HG03060 (cell line): ENCODE data around the gene PDIA2.
"Not testable (repeated sequence)": the region's sequence is repeated elsewhere in the genome, so short reads cannot be mapped to it uniquely, and the experiment has no call there.

Experiments
- ATAC-seq: cut with Tn5 transposase; IDR thresholded peaks from one replicate; pipeline ENCODE4 v1.9.1; 2021; ENCODE audit warnings: low read depth, moderate number of reproducible peaks; ENCODE audit not compliant: unreplicated experiment

PDIA2 gene, protein sequence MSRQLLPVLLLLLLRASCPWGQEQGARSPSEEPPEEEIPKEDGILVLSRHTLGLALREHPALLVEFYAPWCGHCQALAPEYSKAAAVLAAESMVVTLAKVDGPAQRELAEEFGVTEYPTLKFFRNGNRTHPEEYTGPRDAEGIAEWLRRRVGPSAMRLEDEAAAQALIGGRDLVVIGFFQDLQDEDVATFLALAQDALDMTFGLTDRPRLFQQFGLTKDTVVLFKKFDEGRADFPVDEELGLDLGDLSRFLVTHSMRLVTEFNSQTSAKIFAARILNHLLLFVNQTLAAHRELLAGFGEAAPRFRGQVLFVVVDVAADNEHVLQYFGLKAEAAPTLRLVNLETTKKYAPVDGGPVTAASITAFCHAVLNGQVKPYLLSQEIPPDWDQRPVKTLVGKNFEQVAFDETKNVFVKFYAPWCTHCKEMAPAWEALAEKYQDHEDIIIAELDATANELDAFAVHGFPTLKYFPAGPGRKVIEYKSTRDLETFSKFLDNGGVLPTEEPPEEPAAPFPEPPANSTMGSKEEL

DNA sequence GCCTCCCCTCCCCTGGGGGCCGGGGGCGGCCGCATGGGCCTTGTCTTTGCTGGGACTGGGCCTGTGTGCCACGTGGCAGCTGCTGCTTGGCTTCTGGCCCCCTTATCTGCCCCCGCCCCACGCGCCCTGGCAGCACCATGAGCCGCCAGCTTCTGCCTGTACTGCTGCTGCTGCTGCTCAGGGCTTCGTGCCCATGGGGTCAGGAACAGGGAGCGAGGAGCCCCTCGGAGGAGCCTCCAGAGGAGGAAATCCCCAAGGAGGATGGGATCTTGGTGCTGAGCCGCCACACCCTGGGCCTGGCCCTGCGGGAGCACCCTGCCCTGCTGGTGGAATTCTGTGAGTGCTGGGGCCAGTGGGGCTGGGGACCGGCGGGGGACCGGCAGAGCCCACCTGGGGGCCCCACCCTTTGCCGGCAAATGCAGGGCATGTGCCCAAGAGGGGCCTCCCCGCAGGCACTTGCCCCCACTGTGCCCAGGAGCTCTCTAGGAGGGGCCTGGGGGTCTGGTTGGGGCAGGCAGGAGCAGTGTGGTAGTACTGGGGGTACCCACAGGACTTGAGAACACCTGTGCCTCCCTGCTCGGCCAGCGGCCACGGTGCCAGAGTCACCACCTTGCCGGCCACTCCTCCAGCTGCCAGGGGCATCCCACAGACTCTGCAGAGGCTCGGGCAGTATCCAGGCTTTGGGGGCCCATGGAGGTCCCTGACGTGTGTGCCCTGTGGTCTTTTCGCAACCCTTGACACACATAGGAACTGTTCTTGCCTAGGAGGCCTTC is at the start of gene PDIA2:
Gene PDIA2, plus strand, starts transcription at position 132 of the 773 bp plus-strand sequence. Its CDS starts 6 bp downstream, at position 138.
- no peak for ATAC-seq

DNA sequence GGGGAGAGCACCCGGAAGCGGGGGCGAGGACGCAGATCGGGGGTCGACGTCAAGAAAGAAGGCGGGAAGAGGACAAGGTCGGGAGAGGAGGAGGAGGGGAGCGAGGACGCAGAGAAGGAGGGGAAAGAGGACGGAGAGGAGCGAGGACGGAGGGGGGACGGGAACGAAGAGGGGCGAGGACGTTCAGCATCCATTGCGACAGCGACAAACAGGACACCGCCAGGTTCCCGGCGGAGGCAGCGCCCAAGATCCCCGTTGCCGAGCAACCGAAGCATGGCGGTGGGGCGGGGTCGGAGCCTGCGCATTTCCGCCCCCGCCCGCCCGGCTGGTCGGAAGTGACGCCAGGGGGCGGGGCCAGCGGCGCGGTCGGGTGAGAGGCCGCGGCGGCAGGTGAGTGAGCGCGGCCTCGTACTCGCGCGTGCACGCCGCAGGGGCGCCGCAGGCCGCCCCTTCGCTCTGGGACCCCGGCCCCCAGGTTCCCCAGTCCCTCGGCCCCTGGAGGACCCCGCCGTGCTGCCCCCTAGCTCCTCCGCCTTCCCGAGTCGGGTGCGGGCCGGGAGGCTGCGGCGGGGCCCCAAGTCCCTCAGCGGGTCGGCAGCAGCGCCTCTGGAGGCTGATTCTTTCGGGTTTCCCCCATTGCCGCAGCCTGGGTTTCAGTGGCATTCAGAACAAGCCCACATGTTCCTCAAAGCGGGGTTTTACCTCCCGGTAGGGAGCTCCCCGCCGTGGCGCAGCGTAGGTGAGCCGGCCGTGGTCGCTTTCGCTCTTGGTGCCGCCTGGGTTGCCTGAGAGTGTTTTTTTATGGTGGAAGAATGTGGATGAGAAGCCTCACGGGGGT is 48.3 kb upstream of the PDIA2 start, which contains the start of gene FAM234A:
Gene FAM234A, plus strand, starts transcription at position 354 of the 838 bp plus-strand sequence. CDS start 19,593 bp downstream, outside the sequence.
- no peak for ATAC-seq

DNA sequence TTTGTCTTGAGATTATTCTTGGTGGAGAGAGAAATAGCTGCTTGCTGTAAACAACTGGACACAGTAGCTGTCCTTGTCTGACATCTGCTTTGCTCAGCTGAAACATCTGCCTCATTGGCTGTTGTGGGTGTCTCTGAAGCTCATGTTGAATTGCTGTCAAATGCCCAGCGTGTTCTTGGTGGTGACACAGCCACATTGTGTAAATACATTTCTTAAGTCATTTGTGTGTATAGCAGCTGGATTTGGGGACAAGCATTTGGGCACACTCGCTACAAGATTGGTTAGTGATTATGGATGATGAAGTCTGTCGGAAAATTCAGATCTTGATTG is 43.1 kb upstream of the PDIA2 start:
- no peak for ATAC-seq

DNA sequence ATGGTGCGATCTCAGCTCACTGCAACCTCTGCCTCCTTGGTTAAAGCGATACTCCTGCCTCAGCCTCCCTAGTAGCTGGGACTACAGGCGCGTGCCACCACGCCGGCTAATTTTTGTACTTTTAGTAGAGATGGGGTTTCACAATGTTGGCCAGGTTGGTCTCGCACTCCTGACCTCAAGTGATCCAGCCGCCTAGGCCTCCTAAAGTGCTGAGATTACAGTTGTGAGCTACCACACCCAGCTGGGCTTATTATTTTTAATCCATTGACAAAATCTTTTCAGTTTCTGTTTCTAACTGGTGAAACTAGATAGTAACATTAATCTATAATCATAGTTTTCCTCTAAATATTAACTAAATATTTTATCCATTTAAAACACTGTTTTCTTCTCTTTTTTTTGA is 42.4 kb upstream of the PDIA2 start:
- no peak for ATAC-seq

DNA sequence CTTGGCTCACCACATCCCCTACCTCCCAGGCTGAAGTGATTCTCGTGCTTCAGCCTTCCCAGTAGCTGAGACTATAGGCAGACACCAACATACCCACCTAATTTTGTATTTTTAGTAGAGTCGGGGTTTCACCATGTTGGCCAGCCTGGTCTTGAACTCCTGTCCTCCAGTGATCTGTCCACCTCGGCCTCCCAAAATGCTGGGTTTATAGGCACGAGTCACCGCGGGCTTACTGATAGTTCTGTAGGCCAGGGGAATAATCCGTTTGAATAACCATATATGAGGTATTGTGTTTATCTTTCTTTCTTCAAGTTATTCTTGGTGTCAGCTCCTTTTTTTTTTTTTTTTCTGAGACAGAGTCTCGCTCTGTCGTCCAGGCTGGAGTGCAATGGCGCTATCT is 40.7 kb upstream of the PDIA2 start:
- no peak for ATAC-seq

DNA sequence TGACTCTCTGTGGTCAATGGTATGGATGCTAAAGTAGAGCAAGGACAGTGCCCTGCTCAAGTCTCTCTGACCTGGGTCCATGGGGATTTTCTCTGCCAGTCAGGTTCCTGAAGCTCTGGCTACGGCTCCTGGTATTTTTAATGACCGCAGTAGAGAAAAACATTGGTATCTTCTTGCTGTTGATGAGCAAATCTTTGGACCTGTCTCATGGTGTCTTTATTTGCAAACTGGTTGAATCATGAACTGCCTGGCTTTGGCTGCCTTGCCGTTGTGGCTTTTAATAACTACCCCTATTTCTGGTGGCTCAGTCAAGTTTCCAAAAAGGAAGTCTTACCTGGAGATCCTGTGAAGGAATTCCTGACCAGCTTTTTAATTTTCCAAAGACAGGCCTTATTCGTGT is 39.6 kb upstream of the PDIA2 start:
- no peak for ATAC-seq

DNA sequence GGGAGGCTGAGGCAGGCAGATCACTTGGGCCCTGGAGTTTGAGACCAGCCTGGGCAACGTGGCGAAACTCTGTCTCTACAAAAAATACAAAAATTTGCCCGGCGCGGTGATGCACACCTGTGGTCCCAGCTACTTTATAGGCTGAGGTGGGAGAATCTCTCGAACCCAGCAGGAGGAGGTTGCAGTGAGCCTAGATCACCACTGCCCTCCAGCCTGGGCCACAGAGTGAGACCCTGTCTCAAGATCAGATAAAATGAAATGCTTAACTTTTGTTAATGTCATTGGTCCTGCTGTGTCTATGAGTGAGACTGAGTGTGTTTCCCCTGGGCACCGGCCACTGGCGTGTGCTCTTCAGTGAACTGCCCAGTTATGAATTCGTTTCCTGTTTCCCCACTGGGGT is 37.9 kb upstream of the PDIA2 start:
- no peak for ATAC-seq

DNA sequence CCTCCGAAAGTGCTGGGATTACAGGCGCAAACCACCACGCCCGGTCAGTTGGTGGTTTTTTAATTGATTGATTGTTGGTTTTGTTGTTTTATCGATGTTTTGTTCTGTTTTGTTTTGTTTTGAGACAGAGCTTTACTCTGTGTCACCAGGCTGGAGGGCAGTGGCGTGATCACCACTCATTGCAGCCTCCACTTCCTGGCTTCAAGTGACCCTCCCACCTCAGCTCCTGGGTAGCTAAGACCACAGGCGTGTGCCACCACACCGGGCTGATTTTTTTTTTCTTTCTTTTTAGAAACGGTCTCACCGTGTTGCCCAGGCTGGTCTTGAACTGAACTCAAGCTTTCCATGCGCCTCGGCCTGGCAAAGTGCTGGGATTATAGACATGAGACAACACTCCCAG is 35.9 kb upstream of the PDIA2 start:
- ATAC-seq, result no peak

DNA sequence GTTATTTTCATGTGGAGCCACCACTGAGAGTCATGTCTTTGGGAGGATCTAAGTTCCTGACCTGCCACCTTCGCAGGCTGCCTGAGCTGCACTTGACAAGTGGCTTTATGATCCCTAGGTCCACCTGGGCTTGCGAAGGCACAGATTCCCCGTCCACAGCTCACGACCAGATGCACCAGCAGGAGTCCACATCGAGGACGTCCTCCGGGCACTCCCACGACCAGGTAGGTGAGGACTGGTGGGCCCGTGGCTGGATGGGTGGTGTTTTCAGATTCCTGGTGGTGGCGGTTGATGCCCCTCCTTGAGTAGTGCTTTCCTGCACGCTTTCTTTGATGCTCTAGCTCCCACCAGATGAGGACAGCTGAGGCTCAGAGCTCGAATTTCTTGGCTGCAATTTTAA is 33.5 kb upstream of the PDIA2 start:
- ATAC-seq, result no peak

DNA sequence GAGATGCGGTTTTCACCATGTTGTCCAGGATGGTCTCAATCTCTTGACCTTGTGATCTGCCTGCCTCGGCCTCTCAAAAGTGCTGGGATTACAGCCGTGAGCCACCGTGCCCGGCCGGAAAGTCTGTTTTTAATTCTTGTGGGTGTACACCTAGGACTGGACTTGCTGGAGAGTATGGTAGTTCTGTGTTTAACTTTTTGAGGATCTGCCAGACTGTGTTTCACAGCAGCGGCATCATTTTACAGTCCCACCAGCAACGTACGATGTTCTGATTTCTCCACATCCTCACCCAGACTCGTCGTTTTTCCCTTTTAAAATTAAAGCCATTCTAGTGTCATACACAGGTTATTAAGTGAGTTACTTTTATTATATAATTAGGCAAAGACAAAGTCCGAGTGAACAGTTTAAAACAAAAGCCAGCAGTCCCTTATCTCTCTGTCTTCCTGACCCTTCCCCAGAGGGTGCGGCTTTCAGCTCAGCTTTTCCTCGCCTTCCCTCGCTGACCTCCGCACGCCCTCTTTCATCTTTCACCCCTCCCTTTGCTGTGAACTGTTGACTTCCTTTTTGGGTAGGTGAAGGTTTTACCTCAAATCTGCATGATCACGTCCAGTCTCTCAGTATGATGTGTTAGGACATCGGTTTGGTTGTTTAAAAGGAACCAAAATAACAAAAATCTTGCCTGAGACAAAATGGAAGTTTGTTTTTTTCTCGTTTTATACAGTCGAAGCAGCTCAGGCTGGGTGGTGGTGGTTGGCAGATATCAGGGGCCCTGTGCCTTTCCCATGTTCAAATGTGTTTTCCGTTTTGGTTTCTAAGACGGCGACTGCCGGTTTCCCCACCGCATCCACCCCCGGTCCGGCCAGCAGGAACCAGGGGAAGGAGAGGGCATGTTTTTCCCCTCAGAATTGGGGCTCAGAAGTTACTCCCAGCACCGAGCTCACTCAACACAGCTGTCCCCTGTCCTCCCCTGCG is 30.3 kb upstream of the PDIA2 start:
- ATAC-seq, result no peak

DNA sequence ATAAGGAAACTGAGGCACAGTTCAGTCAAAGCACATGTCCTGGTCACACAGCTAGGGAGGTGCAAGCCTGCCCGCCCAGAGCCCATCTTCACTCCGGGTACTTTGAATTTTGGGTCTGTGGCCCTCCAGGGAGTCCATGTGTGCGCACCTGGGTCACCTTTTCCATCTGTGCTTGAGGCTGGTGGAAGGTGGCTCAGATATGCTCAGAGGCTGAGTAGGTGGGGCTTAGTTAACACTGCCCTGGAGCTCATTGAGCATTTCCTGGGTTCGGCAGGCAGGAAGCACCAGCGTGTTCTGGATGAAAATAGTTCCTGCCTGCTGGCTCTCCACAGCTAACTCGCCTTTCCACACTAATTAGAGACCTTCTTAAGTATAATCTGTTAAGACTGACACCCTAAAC is 29.1 kb upstream of the PDIA2 start:
- no peak for ATAC-seq

DNA sequence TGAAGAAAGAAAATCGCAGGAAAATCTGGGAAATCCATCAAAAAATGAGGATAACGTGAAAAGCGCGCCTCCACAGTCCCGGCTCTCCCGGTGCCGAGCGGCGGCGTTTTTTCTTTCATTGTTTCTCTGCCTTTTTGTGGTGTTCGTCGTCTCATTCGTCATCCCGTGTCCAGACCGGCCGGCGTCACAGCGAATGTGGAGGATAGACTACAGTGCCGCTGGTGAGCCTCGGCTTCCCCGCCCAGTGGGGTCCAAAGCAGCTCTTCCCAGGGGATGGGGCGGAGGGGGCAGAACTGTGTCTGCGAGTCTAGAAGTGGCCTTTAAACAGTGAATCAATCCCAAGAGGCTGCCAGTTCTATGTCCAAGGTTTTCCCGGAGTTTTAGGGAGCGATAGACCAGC is 28.5 kb upstream of the PDIA2 start:
- no peak for ATAC-seq

DNA sequence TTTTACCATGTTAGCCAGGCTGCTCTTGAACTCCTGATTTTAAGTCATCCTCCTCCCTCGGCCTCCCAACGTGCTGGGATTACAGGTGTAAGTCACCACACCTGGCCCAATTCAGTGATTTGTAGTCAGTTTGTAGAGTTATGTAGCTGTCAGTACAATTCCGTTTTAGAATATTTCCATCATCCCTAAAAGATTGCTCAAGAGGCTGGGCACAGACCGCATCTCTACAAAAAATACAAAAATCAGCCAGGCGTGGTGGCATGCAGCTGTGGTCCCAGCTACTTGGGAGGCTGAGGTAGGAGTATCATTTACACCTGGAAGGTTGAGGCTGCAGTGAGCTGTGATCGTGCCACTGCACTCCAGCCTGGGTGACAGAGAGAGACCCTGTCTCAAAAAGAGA is 27.8 kb upstream of the PDIA2 start:
- no peak for ATAC-seq

DNA sequence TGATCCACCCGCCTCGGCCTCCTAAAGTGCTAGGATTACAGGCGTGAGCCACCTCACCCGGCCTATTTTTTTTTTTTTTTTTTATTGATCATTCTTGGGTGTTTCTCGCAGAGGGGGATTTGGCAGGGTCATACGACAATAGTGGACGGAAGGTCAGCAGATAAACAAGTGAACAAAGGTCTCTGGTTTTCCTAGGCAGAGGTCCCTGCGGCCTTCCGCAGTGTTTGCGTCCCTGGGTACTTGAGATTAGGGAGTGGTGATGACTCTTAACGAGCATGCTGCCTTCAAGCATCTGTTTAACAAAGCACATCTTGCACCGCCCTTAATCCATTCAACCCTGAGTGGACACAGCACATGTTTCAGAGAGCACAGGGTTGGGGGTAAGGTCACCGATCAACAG is 24.9 kb upstream of the PDIA2 start:
- ATAC-seq, result not testable (repeated sequence)

DNA sequence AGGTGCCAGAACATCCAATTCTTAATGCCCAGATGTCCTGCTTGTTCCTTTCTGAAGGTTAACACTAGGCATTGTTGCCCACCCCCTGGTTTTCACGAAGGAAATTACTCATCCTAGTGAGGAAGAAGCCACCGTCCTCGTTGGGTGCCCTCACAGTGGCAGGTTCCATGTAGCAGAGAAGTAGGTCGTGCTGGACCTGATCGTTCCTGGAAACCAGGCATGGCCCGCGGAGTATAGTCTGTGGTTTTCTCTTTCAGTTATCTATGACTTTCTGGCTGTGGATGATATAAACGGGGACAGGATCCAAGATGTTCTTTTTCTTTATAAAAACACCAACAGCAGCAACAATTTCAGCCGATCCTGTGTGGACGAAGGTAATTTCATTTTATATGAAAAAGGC is 23.7 kb upstream of the PDIA2 start:
- ATAC-seq, result no peak

DNA sequence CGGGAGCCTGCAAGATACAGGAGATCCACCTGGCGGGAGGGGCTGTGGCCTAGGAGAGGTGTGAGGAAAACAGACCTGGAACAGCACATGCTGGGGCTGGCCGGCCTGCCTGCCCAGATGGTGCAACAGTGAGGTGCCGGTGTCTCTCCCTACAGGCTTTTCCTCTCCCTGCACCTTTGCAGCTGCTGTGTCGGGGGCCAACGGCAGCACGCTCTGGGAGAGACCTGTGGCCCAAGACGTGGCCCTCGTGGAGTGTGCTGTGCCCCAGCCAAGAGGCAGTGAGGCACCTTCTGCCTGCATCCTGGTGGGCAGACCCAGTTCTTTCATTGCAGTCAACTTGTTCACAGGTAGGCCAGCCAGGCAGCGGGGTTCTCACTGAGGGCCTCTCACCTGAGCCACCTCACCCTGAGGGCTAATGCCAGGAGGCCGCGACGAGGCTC is 23.1 kb upstream of the PDIA2 start:
- no peak for ATAC-seq

DNA sequence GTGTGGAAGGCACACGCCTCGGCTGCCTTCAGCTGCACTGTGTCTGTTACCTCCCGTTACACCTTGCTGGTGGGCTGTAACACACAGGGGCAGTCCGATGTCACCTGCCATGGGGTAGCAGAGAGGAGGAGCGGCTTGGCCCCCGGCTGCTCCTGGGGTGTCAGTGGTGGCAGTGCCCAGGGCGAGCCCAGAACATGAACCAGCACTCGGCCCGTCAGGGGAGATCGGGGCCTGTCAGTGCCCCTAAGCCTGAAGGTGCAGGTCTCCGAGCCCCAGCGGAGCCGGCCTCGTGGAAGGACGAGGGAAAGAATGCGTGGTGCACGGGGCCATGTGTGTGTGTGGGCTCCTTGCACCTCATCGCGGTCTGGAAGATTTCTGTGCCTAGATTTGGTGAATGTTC is 22.6 kb upstream of the PDIA2 start:
- no peak for ATAC-seq

DNA sequence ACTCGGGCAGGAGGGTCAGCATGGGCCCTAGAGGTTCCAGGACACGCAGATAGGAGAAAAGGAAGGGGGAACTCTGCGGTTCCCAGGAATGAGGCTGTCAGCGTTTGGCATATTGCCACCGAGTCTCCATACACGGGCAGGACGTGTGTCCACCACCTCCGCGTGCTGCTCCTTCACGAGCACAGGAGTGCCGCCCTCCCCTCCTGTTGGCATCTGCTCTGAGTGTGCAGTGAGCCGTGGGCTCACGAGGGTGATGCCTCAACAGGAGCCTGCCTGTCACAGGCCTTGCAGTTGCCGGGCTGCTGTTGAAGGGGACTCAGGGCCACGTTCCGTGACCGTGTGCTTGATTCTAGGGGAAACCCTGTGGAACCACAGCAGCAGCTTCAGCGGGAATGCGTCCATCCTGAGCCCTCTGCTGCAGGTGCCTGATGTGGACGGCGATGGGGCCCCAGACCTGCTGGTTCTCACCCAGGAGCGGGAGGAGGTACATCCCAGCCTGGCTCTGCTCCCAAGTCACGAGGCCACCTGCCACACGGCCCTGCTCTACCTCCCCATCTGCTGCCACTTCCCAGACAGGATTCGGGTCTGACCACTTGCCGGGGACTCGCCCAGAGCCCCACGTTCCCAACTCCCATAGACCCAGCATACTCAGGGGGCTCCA is 21.8 kb upstream of the PDIA2 start:
- no peak for ATAC-seq

DNA sequence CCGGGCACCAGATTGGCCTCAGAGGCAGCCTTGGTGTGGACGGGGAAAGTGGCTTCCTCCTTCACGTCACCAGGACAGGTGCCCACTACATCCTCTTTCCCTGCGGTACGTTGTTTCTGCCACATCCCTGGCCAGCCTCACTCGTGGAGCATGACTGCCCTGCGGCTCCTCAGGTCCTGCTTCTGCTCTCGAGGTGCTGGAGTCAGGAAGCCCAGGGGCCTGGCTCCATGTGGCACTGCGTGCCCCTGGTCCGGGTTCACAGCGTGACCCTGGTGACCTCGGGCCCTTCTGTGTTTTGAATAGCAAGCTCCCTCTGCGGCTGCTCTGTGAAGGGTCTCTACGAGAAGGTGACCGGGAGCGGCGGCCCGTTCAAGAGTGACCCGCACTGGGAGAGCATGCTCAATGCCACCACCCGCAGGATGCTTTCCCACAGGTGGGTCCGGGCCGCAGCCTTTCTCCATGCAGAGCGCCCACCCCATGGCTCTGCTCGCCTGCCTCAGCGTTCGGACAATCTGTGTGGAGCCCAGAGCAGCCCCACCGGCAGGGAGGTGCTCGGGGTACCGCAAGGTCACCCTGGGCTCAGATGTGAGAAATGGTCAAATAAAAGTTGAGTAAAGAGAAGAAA is 20.7 kb upstream of the PDIA2 start:
- no peak for ATAC-seq
